Measurements from ENCODE around the gene MTMR2.
A peak's percentile ranks its signal among the peaks of the same experiment; 100 is the strongest.

Gene MTMR2

DNA sequence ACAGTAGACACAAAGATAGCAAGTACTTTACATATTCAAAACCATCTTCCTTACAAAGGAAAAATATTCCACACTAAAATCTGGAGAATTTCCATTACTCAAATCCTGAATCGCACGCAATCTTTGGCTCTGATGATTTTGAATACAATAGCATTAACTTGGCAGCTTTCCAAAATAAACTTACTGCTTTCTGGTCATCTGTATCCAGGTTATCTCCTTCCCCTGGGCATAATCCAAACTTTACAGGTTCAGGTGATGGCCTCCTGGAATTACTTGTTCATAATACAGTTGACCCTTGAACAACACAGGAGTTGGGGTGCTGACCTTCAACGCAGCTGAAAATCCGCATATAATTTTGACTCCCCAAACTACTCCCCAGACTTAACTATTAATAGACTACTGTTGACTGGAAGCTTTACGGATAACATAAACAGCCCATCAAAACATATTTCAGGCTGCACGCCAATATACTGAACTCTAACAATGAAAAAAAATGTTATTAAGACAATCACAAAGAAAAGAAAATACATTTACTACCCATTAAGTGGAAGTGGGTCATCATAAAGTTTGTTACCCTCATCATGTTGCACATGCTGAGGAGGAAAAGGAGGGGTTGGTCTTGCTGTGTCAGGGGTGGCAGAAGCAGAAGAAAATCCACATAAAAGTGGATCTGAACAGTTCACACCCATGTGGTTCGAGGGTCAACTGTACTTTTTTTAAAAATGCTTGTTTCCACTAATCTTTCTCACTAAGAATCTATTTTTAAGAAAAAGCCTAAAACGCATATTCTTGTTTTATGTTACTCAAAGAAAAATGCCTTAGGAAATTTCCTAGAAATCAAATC lies 6.5 kb downstream of the MTMR2 start:
- DNase-seq, result peak; percentile 53

DNA sequence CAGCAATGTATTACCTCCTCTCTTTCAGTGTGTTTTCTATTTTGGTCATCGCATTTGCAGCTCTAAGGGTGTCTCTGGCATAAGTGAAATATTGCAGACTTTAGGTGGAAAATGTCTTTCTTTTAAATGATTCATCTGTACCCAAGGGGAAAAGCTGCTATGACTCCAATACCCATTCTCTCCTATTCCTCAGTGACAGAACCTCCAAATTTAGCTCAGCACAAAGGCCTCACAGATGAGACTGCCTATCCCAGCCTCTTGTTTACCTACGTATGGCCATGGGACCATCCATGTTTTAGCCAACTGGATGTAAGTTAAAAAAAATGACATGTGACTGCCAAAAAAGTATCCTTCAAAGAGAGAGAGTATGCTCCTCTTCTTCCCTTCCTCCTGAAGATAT lies 7.9 kb downstream of the MTMR2 start:
- no peak for DNase-seq

DNA sequence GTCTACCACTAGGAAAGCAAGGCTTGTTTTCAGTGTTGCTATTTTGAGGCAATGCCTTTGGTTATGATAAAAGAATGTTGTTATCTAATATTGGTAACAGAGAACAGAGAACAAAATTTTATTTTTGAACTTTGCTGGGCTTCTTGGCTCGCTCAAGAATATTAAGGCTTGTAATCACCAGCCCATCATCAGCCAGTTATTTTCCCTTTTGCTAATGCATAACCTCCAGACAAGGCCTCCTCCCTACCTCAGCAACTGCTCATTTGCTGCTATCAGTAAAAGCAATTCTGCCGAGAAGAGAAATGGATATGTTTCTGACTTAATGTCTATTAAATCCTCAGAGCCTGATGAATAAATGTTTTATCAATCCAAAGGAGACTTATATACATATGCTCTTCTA lies 8.9 kb downstream of the MTMR2 start:
- DNase-seq, result no peak

DNA sequence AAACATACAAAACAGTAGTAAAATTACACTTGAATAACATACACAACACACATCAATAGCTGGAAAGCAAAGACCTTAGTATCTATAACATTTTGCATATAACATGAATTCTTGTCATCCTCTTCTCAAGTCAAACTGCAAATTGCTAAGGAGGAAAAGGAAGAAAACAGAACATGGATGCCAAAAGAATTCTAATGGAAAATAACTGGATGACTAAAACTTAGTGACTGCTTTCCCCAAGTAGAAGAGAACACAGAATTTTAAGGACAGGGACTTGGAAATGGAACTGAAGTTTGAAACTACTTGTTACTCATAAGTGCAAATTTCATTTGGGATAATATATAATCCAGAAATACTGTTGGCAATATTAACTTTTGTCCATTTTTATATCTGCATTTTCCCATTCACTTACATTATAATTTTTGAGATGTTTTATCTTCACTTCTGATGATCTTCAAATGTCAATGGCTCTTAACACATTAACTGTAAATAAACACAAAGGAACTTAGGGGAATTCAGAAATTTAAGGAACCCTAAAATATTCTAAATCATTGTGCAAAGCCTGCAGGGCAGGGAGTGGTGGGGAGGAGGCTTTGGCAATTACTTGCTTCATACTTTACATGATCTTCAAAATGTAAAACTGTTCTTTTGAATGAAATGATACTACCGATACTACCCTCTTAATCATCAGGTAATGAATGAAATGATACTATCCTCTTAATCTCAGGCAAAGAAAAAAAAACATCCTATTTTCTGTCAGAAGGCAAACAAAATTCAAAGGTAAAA lies 9.9 kb downstream of the MTMR2 start:
- no peak for DNase-seq

DNA sequence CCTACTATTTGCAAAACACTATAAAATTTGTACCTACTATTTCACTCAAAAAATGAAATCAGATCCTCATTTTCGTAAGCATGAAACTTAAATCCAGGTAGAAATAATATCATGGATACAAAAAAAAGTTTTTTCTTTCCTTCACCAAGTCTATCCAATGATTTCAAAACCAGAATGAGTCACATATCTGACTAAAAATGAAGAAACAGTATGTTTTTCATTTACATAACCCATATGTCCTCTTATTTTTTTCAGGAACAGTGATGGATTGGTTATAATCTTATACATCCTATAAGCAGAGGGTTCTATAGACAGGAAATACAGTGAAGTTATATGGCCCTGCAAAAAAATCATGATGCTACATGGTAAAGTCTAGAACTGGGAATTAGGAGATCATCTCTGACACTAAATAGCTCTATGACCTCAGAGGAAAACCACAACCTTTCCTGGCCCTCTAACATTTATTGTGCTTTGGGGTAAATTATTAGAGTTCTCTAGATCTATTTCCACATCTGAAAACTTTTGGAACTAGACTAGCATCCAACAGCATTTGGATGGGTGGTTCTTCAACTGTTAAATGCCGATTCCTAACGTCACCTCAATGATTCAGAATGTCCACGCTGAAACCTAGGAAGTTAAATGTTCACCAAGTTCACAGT lies 10.9 kb downstream of the MTMR2 start:
- no peak for DNase-seq

DNA sequence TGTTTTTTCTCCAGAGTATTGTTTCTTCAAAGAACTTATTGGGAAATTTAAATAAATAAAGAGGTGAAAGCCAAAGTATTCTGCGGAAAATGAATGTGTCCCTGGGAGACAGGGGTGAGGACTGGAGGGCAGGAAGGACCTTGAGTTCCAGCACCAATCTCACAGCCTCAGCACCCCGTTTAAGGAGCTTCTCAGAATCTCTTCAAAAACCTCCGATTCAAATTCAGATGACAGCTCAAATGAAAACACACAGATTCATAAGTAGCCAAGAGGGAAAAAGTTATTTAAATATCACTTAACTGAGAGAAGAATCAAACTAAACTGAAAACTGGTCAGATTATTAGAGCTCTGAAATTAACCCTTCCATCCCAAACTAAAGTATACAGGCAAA lies 12.5 kb downstream of the MTMR2 start:
- DNase-seq, result no peak

DNA sequence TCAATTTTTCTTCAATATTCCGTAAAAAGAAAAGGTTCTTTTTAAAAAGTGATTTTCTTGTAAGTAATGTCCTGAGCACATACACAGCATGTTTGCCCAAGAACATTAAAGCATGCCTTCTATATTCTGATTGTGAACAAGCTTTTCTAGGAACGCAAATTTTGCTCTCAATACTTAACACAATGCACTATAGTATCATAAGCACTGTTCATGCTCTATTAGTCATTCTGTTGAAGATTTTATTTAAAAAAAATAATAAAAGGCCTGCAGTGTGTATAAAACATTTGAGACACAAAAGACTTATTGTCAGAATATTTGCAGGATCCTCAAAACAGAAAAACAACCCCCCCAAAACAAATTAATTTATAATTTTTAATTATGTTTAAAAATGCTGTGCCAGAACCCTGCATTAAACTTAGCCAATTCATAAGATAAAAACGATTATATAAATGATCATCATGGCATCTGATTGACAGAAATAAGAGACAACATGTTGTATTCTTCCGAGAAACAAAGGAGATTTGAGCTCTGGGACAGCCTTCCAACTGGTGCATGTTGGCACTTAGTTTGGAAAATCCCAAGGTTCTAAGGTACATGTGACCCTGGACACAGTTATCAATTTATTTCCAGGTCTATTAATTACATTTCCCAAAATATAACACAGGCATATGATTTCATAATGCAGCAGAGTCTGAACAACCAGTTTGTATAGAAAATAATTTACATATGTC lies 13.1 kb downstream of the MTMR2 start:
- DNase-seq, result no peak

DNA sequence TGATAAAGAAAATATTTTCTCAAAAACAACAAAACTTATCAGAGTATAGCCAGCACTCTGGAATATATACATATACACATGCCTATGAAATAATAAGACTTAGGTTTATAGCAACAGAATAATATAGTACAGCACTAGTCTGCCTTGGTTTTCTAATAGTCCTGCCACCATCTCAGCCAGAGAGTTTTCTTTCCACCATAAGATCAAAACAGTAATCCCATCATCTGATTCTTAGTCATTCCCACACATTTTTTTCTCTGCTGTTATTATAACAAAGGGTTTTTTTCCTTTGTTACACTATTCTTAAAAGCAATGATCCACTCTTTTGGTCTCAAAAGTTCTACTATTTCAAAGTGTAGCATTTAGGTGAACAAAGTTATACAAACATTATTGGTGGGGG lies 15.1 kb downstream of the MTMR2 start:
- no peak for DNase-seq

DNA sequence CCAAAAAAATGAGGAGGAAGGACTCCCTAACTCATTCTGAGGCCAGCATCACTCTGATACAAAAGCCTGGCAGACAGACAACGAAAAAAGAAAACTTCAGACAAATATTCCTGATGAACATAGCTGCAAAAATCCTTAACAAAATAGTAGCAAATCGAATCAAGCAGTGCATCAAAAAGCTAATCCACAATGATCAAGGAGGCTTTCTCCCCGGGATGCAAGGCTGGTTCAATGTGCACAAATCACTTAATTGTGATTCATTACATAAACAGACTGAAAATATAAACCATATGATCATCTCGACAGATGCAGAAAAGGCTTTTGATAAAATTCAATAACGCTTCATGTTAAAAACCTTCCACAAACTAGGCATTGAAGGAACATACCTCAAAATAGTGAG lies 16.4 kb downstream of the MTMR2 start:
- DNase-seq, result no peak

DNA sequence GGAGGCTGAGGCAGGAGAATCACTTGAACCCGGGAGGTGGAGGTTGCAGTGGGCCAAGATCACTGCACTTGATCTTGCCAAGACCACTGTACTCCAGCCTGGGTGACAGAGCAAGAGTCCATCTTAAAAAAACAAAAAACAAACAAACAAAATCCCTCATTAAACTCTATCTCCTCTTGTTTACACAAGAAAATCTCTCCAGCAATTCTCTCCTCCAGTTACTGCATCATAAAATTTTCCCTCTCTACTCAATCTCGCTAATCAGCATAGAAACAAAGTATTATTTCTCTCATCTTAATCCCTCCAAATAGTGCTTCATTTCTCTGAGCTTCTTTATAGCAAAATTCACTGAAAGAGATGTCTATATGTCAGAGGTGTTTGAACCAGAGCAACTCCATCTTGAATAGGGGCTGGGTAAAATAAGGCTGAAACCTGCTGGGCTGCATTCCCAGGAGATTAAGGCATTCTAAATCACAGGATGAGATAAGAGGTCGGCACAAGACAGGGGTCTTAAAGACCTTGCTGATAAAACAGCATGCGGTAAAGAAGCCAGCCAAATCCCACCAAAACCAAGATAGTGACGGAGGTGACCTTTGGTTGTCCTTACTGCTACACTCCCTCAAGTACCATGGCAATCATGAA lies 19.8 kb downstream of the MTMR2 start:
- DNase-seq, result no peak

DNA sequence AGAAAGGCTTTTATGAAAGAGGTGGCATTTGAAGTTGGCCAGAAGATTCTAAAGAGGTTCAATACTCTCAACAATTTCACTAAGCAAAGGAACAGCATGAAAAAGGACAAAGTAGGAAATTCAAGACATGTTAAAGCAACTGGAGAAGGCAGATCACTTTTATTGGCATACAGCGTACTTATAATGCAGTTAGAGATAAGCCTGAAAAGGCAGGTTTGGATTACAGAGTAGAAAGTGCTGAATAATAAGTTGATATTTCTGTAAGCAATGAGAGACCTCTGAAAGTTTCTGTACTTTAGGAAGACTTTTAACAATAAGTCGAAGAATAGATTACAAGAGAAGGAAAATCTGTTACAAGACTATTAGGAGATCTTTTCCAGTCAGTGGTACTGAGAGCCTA lies 25.1 kb downstream of the MTMR2 start:
- no peak for DNase-seq

DNA sequence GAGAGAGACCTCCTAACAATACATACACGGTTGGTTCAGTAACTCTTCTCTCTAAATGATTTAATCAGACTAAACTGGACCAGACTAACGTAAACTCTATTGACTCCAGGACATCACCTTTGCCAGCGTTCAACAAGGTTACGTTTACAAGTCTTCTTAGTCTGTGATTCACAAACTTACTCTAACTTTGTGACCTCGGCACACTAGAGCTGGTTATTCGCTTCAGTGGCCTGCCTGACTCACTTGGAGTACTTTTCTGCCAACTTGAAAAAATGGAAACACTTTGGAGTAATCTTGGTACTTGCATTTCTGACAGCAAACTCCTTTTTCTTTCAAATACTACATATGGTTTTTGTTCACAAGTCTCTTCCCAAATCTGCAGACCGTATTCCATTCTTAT lies 26.2 kb downstream of the MTMR2 start:
- no peak for DNase-seq

DNA sequence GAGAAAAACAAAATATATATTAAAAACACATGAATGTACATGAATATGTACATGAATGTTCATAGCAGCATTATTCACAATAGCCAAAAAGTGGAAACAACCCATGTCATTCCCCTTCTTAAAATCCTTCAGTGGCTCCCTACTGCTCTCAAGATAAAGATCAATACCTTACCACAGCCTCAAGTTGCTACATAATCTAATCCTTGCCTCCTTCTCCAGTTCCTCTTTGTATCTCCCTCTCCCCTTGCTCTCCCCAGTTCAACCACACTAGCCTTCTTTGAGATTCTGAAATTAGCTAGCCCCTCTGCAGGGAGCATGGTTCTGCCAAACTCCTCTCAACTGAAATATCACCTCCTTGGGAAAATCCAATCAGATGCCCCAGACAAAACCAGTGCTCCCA lies 28.1 kb downstream of the MTMR2 start:
- no peak for DNase-seq

DNA sequence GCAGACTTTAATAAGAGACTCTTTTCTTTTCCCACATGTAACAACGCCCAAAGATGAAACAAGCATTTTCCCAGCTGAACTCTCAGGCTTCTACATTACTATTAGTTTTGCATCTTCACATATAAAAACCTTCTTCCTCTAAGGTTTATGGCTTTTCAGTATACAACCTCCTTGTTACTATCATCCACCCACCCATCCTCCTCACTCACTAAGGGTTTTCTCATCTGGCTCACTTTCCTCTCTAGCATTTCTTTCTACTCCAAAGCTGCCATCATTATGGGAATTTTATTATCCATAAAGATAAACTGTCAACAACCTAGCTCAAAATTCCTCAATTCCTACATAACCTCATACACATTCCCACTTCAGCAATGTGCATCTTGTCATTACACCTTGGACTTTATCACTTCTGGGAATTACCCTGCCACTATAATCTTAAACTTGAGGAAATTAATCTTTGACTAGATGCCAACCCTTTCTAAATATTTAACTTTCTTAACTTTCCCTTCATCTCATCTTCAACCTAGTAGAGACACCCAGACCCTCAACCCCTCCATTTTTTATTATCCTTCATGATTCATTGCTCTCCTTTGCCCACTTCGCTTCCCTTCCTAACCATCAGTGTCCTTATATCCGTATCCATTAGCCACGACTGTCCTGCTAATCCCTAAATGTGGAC lies 30.9 kb downstream of the MTMR2 start:
- no peak for DNase-seq

DNA sequence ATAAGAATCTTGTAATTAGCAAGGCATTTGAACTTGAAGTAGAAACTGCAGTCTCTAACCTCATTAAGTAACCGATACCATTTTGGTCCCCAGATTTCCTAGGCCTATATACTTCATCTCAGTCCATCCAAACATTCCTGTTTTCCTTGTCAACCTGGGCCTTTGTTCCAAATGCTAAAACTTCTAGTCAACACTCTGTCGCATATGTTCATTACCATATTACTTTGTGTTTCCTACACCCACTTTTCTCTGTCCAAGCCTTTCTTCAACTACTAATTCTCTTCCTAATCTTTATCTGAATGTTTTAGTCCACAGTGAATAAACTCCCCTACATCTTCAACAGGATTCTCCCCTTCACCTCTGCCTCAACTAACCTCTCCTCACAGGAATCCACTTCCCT lies 31.4 kb downstream of the MTMR2 start:
- DNase-seq, result no peak

DNA sequence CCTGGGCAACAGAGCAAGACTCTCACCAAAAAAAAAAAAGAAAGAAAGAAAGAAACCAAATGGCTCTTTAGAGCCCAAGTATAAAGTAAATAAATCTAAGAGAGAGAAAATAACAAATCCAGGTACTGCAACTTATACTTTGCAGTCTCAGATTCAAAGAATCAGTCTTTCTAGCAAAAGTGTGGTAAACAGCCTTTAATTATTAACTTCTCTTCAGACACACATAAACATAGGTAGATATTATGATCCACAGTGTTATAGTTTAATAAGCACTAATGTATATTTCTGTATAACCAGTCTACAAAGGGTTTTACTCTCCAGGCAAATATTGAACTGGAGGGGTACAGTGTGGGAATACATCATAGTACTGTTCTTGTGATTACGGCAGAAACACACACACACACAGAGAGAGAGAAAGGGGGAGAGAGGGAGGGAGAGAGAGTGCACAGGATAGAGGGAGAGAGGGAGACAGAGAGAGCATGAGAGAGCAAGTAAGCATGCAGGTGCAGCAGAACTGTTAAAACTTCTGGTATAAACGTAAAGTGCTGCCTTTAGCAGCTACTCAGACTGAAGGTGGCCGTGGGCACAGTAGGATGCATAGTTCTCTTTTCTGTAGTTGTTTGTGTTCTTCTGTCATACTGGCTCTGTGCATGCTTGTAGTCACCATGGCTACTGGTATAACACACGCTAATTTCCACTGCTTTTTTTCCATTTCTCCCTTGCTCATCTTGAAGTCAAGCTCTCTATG lies 32.3 kb downstream of the MTMR2 start:
- DNase-seq, result no peak

DNA sequence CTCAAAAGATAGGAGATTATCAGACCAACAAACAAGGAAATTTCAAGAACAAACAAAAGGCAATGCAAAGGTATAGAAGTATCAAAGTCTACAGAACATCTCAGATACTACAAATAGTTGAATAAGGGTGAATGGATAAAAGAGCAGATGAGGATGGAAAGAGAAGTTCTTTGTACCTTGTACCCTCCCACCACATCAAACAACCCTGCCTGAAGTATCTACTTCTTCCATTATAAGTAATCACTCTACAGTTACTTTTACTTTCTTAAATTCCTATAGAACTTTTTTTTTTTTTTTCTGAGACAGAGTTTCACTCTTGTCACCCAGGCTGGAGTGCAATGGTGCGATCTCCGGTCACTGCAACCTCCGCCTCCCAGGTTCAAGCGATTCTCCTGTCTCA lies 35.1 kb downstream of the MTMR2 start:
- DNase-seq, result no peak

DNA sequence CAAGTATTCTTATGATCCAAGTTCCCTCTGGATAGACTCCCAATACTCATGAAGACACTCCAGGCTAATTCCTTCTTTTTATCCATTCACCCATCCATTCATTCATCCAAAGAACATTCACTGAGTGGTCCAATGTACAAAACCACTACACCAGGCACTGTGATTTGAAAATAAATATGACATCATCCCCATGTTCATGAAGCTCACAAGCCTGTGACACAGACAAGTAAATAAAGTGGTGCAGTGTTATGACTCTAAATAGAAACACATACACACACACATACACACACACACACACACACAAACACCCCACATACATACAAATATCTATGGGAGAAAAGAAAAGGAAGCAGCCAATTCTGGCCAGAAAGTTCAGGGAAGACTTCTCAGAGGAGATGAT lies 35.5 kb downstream of the MTMR2 start:
- DNase-seq, result no peak

DNA sequence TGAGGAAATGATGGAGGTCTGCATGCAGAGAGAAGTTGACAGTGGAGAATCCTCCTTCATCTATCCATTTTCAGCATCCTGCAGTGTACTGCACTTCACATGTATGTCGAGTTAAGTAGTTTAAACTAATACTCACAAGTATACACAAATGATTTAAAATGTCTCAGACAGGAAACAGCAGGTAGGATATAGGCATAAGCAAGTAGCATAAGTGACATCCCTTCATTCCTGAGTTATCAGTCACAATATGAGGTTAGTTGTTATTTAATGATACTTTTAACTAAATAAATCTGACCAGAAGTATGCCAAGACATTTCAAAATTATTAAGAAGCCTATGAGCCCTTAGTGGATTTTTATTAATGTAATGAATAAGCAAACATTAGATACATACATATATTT lies 37.4 kb downstream of the MTMR2 start:
- DNase-seq, result no peak

DNA sequence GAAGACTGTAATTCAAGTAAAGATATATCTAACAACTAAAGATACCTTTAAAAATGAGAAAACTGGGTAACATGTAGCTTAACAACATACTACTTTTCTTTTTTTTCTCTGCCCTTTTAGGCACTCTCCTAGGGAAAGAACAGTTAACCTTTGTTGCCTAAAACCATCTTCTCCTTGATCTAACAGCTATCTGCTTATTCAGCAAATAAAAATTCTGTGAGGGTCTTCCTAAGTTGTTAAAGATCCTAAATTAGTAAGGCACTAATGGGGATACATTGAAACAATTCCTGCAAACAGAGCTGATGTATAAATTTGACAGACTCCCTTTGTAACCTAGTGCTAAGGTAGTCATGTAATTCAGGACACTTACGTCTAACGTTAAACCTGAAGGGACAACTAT lies 39.1 kb downstream of the MTMR2 start:
- DNase-seq, result no peak

DNA sequence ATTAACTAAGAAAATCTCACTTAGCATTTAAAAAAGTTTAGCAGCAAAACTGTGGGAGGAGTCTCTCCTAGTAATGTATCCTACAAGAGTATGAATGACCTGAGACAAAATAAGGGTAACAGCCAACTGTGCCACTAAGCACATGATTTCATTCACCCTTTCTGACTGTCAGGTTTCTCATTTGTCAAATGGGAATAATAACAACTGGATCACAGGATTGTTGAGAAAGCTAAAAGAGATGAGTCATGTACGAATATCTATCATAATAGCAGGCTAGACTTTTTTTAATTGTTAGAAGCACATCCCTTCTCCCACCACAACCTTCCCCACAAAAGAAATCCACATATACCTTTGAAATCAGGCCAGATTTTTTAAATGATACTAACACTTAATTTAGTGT lies 39.5 kb downstream of the MTMR2 start:
- DNase-seq, result no peak
